Ramos (cell line): Measurements from ENCODE around the gene DDX1.

Source experiments
- in situ Hi-C: fragments of 300-500 bp; cut with MboI; formaldehyde crosslinking; loops from one replicate; pipeline ENCODE4 v1.14.3; 2022; ENCODE audit warnings: low sequenced_read_pairs; ENCODE audit not compliant: unreplicated experiment

Gene DDX1

DNA sequence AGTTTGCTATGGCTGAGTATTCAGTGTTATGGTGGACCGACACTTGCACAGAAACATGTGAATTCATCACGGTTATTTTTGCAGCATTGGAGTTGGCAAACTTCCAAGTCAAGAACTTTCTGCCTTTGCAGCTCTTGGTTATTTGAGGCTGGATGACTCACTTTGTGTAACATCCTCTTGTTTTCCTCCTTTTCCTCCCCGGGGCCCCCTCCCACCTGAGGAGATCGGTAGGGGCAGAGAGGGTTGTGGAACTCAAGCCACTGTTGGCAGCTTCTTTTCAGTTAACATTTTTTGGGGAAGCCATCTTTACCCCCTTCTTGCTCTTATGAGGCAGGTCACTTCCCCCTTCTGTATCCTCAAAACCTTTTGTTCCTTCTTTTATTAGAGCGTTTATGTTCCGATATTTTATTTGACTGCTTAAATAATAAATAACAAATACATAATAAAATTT is 48.6 kb downstream of the DDX1 start:
- in situ Hi-C loops: loop anchor here (25.0 kb wide), 1 partner anchor 972 kb away; no protein-coding TSS in a partner anchor

DNA sequence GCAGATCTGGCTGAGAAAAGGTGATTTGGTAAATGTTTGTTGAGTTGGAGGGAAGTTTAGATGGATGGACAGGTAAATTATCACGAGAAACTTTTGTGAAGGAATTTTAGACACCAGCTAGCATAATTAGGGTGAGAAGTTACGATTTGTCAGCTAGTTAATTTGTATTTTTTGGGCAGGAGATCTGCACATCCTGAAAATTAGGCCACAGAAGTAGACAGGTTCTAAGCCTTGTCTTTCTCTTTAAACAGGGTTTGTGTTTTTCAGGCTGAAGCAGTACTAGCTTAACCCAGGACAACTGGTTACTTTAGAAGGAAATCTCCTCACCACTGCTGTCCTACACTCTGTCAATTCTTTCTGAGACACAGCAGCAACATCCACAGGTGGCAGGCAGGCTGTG is 49.1 kb downstream of the DDX1 start:
- in situ Hi-C loops: loop anchor here (25.0 kb wide), 1 partner anchor 972 kb away; no protein-coding TSS in a partner anchor

DNA sequence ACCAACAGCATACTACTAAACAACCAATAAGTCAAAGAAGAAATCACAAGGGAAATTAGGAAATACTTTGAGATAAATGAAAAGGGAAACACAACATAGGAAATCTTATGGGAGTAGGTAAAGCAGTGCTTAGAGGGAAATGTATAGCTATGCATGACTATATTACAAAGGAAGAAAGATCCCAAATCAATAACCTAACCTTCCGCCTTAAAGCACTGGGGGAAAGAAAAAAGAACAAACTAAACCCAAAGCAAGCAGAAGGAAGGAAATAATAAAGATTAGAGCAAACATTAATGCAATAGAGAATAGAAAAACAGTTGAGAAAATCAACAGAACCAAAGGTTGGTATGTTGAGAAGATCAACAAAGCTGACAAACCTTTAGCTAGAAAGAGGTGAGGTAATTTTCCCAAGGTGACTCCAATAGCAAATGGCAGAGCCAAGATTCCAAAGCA is 49.9 kb downstream of the DDX1 start:
- in situ Hi-C loops: loop anchor here (25.0 kb wide), 1 partner anchor 971 kb away; no protein-coding TSS in a partner anchor

DNA sequence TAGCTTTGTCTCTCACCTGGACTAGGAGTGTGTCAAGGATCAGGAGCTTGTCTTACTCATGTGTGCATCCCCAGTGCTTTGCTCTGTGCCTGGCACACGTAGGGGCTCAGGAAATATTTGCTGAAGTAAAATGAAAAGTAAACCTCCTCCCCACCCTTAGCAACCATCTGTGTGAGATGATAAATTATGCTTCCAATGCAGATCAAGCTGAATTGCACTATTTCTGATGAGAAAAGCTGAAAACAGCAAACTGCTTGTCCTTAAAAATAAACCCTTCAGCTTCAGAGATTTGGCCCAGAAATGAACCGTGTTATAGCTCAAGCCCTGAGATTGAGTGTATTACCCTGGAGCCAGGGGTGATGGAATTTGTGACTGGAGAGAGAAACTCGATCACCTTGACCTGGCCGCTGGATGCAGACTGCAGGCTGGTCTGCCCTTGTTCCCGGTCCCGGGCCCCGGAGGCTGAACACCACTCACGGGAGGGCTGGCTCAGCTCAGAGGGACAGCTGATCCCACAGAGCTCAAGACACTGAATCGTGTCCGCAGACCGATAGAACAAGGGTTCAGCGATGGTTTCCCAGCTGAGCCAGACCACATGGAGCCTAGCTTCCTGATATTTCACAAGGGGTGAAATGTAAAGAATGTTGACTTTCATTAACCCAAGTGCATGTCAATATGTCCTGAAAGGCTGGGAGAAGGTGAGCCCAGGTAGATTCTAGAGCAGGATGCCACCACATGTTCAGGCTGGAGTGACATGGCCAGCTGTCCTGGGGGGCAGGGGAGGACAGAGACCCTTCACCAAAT is 50.5 kb downstream of the DDX1 start:
- in situ Hi-C loops: loop anchor here (25.0 kb wide), 1 partner anchor 970 kb away; no protein-coding TSS in a partner anchor

DNA sequence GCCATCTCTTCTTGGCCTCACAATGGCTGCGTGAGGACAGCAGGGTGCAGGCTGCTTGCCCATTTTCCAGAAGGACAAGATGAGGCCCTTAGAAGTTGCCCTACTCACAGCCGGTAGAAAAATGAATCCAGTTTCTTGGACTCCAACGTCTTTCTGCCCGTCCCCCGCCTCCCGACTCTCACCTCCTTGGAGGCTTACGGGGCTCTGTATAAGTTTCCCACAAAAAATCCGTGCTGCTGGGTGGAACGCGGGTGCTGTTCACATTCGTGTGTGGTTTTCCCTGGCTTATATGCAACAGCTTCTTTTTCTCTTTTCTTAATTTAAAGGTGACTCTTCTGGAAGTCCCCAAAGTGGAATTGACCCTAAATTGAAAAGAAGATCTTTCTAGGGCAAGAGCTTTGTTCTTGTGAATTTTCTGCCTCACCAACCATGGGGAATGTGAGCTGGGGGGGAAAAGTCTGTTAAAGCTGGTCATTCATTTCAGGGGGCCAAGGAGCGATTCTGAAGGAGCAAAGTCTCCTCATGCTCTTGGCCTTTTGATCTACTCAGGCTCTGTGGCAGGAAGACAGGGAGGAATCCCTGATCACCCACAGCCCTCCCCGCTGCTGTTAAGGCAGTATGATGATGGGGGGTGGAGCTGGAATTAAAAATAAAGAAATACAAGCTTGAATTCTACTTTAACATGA is 51.3 kb downstream of the DDX1 start:
- in situ Hi-C loops: loop anchor here (25.0 kb wide), 1 partner anchor 969 kb away; no protein-coding TSS in a partner anchor

DNA sequence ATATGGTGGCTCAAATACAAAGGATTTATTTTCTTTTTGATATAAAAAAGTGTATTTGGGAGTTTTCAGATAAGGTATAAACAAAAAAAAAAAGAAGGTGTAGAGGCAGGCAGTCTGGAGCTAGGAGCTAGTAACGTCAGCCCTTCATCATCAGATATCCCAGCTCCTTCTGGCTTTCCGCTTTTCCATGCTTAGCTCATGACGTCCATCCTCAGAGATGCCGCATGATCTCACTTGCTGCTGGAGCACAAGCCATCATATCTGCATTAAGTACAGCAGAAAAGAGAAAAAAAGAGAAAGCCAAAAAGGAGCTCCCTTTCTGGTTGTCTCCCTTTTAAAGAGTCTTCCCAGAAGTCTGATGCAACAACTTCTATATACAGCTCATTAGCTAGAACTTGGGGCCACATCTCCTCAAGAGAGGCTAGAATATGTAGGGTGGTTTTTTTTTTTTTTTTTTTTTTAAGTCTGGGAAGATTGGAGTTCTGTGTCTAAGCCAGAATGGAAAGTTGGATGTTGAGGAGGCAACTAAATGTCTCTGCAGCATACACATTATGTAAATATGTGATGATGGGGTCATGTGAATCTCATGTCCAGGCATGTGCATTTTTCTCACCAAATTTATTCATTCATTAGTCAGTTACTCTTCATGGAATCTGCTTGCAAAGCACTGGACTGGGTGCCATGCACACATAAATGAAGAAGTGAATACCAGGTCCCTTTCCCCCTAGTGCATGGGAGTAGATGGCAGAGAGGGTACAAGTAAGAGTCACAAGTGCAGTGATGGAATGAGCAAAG is 52.3 kb downstream of the DDX1 start:
- in situ Hi-C loops: loop anchor here (25.0 kb wide), 1 partner anchor 968 kb away; no protein-coding TSS in a partner anchor

DNA sequence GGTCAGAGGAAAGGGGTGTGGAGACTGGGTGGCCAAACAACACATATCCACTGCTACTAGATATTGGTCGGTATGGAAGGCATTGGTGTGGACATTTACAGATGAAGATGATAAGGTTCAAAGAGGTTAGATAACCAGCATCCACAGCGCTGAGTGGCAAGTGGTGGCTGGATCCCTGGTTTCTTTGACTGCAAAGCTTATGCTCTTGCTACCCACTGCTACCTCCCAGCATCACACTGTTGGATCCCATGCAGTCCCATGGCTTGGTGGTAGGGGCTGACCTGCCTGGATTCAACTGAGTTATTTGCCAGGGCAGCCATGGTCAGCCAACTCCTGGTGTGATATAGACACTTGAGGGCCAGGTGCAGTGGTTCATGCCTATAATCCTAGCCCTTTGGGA is 53.6 kb downstream of the DDX1 start:
- in situ Hi-C loops: loop anchor here (25.0 kb wide), 1 partner anchor 967 kb away; no protein-coding TSS in a partner anchor

DNA sequence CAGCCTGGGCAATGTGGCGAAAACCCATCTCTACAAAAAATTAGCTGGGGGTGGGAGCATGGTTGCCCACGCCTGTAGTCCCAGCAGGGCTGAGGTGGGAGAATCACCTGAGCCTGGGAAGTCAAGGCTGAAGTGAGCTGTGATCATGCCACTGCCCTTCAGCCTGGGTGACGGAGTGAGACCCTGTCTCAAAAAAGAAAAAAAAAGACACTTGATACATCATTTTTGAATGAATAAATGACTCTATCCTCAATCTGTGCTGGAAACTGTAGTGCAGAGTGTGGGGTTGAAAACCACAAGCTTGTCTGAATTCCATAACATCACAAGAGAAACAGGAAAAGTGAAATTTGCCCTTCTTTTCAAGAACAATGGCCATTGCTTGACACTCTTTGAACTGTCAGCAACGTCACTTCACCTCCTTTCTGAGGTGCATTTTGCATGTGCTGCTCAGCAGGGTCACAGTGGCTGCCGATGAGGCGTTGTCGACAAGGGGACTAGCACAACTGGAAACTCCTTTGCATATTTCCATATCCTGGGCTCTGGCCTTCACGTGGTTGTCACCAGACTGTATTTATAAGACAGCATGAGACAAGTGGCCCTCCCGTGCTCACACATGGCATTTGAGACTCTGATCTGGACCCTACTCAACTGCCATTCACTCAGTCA is 54.2 kb downstream of the DDX1 start:
- in situ Hi-C loops: loop anchor here (25.0 kb wide), 1 partner anchor 966 kb away; no protein-coding TSS in a partner anchor

DNA sequence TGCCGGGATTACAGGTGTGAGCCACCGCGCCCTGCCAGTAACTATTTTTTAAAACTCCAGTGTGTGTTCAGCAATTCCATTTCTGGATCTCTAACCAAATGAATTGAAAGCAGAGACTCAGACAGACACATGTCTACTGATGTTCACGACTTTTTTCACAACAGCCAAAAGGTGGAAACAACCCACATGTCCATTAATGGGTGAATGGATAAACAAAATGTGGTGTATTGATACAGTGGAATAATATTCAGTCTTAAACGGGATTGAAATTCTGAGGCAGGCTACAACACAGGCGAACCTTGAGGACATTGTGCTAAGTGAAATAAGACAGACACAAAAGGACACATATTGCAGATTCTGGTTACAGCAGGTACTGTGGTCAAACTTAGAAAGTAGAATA is 55.0 kb downstream of the DDX1 start:
- in situ Hi-C loops: loop anchor here (25.0 kb wide), 1 partner anchor 966 kb away; no protein-coding TSS in a partner anchor

DNA sequence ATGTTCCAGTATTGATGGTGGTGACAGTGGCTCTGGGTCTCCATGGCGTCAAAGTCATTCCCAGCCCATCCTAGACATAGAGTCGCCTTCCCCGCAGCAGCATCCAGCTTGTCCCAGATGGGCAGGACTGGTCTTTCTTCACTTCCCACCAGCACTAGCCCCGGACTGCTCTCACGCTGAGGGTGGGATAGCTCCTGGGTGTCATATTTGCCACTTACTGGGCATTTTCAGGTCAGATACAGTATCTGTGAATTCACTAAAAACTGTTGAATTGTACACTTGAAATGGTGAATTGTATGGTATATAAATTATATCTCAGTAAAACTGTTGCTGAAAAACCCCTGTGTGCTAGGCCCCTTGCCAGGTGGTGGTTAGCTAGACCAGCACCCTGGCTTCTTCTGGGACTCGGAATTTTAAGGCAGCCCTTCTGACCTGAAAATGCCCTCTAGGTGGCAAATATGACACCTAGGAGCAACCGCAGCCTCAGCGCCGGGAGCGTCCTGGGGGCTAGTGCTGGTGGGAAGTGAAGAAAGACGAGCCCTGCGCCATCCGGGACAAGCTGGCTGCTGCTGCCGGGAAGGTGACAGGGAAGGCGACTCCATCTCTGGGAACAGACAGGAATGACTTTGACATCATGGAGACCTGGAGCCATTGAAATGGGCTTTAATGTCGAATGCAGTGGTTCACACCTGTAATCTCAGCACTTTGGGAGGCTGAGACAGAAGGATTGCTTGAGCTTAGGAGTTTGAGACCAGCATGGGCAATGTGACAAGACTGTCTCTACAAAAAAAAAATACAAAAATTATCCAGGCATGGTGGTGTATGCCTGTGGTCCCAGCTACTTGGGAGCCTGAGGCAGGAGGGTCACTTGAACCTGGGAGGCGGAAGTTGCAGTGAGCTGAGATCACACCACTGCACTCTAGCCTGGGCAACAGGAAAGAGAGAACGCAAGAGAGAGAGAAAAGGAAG is 56.2 kb downstream of the DDX1 start:
- in situ Hi-C loops: loop anchor here (25.0 kb wide), 1 partner anchor 964 kb away; no protein-coding TSS in a partner anchor

DNA sequence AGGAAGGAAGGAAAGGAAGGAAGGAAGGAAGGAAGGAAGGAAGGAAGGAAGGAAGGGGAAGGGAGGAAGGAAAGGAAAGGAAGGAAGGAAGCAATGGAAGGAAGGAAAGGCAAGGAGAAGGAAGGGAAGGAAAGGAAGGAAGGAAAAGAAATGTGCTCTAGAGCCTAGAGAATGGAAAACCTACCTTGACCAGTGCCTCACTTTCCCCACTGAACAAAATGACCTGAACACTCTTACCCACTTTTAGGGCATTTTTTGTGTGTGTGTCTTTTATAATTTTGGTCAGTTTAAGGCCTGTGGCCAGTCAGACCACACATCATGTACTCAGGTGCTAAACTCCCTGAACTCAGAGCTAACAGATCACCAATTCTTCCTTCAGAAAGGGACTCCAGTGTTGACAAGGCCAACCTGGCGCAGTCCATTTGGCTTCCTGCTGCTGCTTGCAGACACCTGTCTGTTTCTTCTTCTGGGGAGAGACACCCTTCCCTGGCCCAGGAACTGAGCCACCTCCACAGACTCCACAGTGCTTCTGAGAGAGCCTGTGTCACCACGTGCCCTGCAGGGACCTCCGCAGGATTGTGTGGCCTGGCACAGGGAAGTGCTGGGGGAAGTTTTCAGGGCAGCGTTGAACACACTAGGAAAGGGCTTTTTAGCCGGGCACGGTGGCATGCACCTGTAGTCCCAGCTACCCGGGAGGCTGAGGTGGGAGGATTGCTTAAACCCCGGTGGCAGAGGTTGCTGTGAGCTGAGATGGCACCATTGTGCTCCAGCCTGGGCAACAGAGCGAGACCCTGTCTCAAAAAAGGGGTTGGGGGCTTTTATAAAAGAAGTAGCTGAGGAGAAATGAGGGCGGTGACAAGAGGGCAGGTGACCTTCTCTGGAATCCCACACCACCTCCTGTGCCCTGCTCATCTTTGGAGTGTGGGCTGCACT is 57.2 kb downstream of the DDX1 start:
- in situ Hi-C loops: loop anchor here (25.0 kb wide), 1 partner anchor 963 kb away; no protein-coding TSS in a partner anchor

DNA sequence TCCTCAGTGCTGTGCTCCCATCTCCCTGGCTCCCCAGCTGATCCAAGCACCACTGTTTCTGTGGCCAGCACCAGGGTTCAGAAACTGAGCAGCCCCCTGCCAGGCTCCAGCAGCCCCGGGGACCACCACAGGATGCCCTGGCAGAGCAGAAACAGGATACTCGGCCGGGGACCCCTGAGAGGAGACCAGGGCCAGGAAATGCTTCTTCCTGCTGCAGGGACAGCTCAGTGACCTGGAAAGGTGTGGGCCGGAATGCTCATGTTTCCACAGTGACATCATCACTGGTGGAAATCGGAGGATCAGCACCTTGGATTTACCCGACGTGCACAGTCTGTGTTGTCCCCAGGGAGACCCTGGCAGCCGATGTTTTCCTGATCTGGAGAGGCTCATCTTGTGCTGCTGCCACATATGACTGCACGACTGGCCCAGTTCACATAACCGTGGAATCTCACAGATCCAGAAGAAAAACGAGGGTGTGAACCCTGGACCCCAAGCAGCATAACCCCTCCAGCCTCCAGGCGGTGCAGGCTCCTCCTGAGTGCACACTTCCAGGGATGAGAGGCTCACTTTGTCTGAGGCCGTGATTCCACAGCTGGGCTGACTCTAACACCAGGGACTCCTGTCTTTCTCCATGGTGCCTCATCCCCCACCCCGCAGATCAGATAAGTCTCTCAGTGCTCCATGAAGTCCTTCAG is 58.0 kb downstream of the DDX1 start:
- in situ Hi-C loops: loop anchor here (25.0 kb wide), 1 partner anchor 963 kb away; no protein-coding TSS in a partner anchor

DNA sequence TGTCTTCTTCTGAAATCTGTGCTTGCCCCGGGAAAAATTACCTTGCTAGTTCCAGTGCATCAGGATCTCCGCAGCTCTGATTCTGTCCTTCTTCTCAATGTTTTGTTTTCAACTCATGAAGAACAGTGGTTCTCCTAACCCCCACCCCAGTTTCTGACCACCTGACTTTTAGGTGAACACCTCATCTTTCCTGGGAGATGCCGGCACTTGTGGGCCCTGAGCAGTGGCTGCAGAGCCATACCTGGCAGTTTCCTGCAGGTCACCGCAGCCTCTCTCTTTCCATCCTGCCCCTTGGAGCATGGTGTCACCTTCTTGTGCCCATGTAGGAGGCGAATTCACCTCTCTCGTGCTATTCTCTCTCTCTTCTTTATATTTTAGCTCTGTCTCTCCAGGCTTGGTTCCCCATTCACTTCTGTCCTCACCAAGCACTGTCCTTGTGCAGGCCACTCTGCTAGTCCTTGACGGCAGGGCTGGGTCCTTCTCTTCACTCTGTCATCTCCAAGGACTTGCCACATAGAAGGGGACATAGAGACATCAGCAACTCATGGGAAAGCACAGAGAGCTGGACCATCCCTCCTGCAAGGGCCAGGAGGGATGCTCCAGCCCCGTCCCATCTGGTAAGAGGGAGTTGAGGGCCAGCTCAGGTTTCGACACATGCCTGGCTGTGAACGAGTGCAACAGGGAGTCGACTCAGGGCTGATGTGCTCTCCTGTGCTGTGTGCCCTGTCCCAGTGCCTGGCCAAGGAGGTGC is 59.1 kb downstream of the DDX1 start:
- in situ Hi-C loops: no loop called here

DNA sequence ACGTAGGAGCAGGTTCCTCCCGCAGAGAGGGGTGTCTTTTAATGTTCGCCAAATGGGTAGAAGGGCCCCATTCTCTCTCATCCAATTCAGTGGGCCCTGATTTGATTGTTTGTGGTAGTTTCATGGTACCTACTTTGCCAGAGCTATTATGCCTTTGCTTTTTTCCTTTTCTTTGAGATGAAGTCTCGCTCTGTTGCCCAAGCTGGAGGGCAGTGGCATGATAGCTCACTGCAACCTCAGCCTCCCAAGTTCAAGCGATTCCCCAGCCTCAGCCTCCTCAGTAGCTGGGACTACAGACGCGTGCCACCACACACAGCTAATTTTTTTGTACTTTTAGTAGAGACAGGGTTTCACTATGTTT is 59.7 kb downstream of the DDX1 start:
- in situ Hi-C loops: no loop called here

DNA sequence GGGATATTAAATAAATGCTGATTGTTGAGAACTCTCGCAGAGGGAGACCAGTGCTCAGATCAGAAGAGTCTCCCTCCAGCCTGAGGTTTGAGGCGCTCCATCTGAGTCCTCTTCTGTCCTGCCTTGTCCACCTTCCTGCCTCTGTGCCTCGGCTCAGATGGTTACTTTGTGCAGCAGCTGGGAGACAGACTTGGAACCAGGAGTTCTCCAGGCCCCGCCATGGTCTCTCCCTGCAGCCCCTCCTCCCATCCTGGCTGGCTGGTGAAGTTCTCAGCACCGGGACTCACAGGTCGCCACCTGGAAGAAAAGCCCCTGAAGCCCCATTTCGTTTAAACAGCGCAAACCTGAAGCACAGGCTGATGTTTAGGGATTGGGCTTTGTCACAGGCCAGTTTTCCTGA is 60.6 kb downstream of the DDX1 start:
- in situ Hi-C loops: no loop called here

DNA sequence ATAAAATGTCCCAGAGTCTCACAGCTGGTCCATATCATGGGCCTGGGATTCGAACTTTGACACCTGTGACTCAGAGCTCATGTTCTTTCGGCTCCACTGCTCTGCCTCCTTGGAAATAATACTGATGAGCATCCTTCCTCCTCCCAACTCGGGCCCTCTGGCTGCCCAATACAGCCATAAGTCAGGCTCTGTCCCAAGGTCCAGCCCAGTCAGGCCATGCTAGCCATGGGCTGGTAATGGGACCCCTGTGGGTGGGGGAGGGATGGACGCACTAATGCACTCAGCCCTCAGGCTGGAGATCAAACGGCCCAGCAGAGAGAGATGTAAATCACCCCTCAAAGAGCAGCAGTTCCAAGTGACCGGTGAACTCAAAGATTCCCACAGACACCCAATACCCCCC is 61.1 kb downstream of the DDX1 start:
- in situ Hi-C loops: no loop called here
